Mesothelial cell of epicardium (in vitro differentiated cells): ENCODE data around the gene NAB2. TPM values are rescaled to one million over a fixed set of nuclear protein-coding genes. Genes with fewer than 3 reads are reported as not detected.

Experiments used
- DNase-seq, 2 experiments: peaks; one replicate each; pipeline ENCODE4 v3.0.0; 2021; ENCODE audit warnings: low spot score in 2 of 2; ENCODE audit not compliant: unreplicated experiment in 2 of 2
- H3K27ac Mint-ChIP-seq: 2 replicates; pipeline ENCODE4 v1.8.0; 2021; ENCODE audit warnings: mixed read lengths
- H3K27me3 Mint-ChIP-seq: 2 replicates; pipeline ENCODE4 v1.8.0; 2021; ENCODE audit warnings: low read depth, mixed read lengths
- H3K36me3 Mint-ChIP-seq: 2 replicates; pipeline ENCODE4 v1.8.0; 2021; ENCODE audit warnings: mixed read lengths
- H3K4me1 Mint-ChIP-seq: 2 replicates; pipeline ENCODE4 v1.8.0; 2021; ENCODE audit warnings: mixed read lengths
- H3K4me3 Mint-ChIP-seq: 2 replicates; pipeline ENCODE4 v1.8.0; 2021; ENCODE audit warnings: mild to moderate bottlenecking, moderate library complexity, mixed read lengths
- H3K9me3 Mint-ChIP-seq: 2 replicates; pipeline ENCODE4 v1.8.0; 2021; ENCODE audit warnings: mixed read lengths
- CTCF ChIP-seq: fragments of 200-600 bp; sonication (generic); IDR thresholded peaks from one replicate; pipeline ENCODE4 v1.5.0; 2021; ENCODE audit warnings: antibody characterized with exemption; ENCODE audit not compliant: unreplicated experiment
- total RNA-seq: library from RNA; stranded (reverse); gene quantifications from 3 replicates; pipeline ENCODE4 v1.2.1, GENCODE V29; 2021

The NAB2 gene
- total RNA-seq, 1 donor from 2014 or later = 53.7 TPM

GRCh38 chr12:57141249-57141648 lies 52.3 kb downstream of the NAB2 start:
- Mint-ChIP-seq H3K27ac (peak overlapping the region; percentile 30), H3K4me1 (peaks cover 7% of the 10 kb centered on the region), H3K4me3 (no peak overlapping the region), H3K36me3 (peaks cover 31% of the 10 kb centered on the region), H3K9me3 (no peaks in the 10 kb centered on the region), H3K27me3 (no peaks in the 10 kb centered on the region)
- TF ChIP-seq CTCF = no peak
- DNase-seq = no peak

GRCh38 chr12:57142121-57142520 lies 53.2 kb downstream of the NAB2 start:
- H3K9me3 Mint-ChIP-seq = no peaks in the 10 kb centered on the region
- no peak for DNase-seq
- H3K36me3 Mint-ChIP-seq = peaks cover 31% of the 10 kb centered on the region
- no peak overlapping the region for H3K4me3 Mint-ChIP-seq
- no peak for TF ChIP-seq CTCF
- no peaks in the 10 kb centered on the region for H3K27me3 Mint-ChIP-seq
- peak overlapping the region; percentile 71 for H3K27ac Mint-ChIP-seq
- H3K4me1 Mint-ChIP-seq = peaks cover 5% of the 10 kb centered on the region

GRCh38 chr12:57142727-57143126 lies 53.8 kb downstream of the NAB2 start:
- no peaks in the 10 kb centered on the region for H3K27me3 Mint-ChIP-seq
- H3K27ac Mint-ChIP-seq = no peak overlapping the region
- H3K4me3 Mint-ChIP-seq = no peak overlapping the region
- H3K36me3 Mint-ChIP-seq = peaks cover 31% of the 10 kb centered on the region
- no peak for DNase-seq
- TF ChIP-seq CTCF = no peak
- H3K4me1 Mint-ChIP-seq = peaks cover 11% of the 10 kb centered on the region
- no peaks in the 10 kb centered on the region for H3K9me3 Mint-ChIP-seq

GRCh38 chr12:57143454-57143853 lies 54.5 kb downstream of the NAB2 start:
- Mint-ChIP-seq H3K4me1 (peaks cover 18% of the 10 kb centered on the region), H3K27me3 (no peaks in the 10 kb centered on the region), H3K36me3 (peaks cover 29% of the 10 kb centered on the region), H3K4me3 (no peak overlapping the region), H3K27ac (no peak overlapping the region), H3K9me3 (no peaks in the 10 kb centered on the region)
- no peak for DNase-seq
- no peak for TF ChIP-seq CTCF

Other genes with a start within 250 kb of the NAB2 start
- gene SDR9C7, start 154.7 kb upstream of the NAB2 start, total RNA-seq = 0.20 to 0.40 TPM (median 0.29 TPM) in 3 replicates
- 1.00 to 1.3 TPM (median 1.1 TPM) in 3 replicates for gene RDH16, start 131.5 kb upstream of the NAB2 start, total RNA-seq
- gene ZBTB39, start 82.6 kb upstream of the NAB2 start, total RNA-seq = 19.1 to 19.6 TPM (median 19.2 TPM) in 3 replicates
- gene TAC3, start 72.6 kb upstream of the NAB2 start, total RNA-seq = 0.31 to 0.47 TPM in 2 of 3 replicates, not detected in the other
- 0.22 to 0.59 TPM (median 0.27 TPM) in 3 replicates for gene MYO1A, start 39.0 kb upstream of the NAB2 start, total RNA-seq
- 19.7 to 23.2 TPM (median 21.8 TPM) in 3 replicates for gene NEMP1, start 10.3 kb upstream of the NAB2 start, total RNA-seq
- 151 to 167 TPM (median 160 TPM) in 3 replicates for gene STAT6, start 22.2 kb downstream of the NAB2 start, total RNA-seq
- gene LRP1, start 39.4 kb downstream of the NAB2 start, total RNA-seq = 229 to 253 TPM (median 243 TPM) in 3 replicates
- gene LRP1-AS, start 58.5 kb downstream of the NAB2 start, total RNA-seq = not detected in 3 replicates
- 3.3 to 3.8 TPM (median 3.6 TPM) in 3 replicates for gene NXPH4, start 127.7 kb downstream of the NAB2 start, total RNA-seq
- 78.7 to 83.7 TPM (median 78.8 TPM) in 3 replicates for gene SHMT2, start 140.6 kb downstream of the NAB2 start, total RNA-seq
- 9.8 to 11.3 TPM (median 10.6 TPM) in 3 replicates for gene STAC3, start 162.1 kb downstream of the NAB2 start, total RNA-seq